MV-4-11 (cell line): ENCODE results near the gene NEMP2.

Experiments used
- DNase-seq: peaks from one replicate; lab custom pipeline; 2025; lab: John Stamatoyannopoulos, UW

NEMP2 gene, protein sequence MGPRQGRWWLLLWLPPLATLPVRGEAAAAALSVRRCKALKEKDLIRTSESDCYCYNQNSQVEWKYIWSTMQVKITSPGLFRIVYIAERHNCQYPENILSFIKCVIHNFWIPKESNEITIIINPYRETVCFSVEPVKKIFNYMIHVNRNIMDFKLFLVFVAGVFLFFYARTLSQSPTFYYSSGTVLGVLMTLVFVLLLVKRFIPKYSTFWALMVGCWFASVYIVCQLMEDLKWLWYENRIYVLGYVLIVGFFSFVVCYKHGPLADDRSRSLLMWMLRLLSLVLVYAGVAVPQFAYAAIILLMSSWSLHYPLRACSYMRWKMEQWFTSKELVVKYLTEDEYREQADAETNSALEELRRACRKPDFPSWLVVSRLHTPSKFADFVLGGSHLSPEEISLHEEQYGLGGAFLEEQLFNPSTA

DNA sequence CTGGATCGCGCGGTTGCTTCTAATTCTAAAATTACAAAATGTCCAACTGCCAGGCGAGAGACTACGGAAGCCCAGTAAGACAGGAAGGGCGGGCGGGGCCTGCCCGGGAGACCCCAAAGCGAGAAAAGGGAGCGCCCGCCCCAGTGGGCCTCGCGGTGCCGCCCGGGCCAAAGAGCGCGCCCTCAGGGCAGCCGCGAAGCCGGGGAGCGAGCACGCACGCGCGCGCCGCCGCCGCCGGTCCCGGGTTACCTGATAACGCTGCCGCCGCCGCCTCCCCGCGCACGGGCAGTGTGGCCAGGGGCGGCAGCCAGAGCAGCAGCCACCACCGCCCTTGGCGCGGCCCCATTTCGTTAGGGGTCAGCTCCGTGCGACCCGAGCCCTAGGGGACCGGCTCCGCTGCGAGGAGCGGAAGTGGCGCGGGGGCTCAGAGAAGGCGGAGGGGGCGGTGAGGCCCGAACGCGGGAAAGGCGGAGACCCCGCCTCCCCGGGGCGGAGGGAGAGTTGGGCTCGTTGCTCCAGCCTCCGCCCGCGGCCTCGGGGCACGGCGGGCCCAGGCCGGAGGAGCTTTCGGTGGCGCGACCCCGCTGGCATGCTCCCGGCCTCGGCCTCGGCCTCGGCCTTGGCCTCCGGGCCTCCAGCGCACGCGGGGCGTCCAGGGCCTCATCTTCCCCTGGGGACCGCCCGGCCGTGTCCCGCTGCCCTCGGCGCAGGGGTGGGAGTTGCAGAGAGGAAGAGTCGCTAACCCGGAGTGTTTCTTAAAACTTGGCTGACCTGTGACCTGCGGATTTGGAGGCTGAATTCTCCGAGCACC is at the start of gene NEMP2:
TSS of gene NEMP2 (minus strand) at position 413 of the 811 bp plus-strand sequence. CDS start at position 346, 67 bp downstream.
- DNase-seq: peak; percentile 46

DNA sequence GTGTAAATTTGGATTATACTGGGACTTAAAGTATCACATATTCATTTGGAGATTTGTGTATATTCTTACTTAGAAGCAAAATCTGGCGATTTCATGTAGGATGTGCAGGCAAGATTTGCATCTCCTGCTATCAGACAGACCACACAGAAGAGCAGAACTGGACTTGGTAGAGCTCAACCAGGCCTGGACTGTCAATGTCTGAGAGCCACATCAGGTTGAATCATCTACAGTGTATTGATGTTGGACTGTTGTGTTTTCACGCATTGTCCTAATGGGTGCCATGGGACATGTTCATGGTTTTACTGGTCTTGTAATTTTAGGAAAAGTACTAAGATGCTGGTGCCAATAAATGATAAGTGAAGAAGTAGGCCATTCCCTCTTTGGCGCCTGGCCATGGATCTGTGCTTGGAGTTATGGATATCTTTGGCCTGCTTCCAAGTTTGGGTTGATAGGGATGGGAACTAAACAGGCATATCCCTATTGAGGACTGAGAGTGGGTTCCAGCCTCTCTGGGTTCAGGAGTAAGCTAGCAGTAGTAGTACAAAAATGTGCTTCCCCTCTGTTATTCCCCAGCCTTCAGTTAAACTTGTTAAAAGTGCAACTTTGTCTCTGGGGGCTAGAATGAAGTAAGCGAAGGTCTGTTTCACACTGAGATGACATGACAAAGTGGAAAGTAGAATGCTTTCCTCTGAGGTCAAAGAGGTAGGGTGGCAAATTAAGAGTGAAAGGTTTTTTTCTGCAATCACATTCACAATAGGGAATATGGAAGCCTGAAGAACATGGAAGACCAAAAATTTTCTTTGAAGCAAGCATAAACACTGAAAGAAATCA is 49.2 kb upstream of the NEMP2 start:
- no peak for DNase-seq

DNA sequence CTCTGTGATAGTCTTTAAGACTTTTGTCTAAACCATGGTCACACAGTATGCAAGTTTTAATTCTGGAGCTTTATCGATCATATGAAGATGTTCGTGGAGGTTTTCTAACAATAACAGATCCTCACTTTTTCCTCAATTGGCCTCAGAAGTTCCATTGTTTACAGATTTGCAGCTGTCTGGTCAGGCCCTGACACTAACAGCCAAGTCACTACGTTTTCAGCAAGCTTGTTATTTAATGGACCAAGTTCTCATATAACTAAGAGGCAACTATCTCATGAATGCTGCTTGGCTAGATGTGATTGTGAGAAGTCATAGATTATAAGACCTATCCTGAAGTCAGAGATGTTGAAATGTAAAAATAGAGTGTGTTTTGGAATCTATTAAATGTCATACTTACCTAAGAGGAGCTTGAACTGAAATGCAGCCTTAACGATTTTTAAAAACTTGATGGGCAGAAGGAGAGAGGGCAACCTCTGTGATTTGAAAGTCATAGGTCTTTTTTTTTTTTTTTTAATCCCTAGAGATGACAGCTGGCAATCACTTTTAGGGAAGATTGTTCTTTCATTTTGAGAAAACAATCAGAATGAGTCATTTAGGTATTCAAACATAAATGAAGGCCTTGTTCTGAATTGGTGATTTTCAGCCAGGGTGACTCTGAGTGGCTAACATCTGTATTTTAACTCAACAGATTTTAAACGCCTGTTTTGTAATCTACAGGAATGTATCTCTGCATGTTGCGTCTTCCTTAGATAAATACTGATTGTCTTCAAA is 48.4 kb upstream of the NEMP2 start:
- no peak for DNase-seq

DNA sequence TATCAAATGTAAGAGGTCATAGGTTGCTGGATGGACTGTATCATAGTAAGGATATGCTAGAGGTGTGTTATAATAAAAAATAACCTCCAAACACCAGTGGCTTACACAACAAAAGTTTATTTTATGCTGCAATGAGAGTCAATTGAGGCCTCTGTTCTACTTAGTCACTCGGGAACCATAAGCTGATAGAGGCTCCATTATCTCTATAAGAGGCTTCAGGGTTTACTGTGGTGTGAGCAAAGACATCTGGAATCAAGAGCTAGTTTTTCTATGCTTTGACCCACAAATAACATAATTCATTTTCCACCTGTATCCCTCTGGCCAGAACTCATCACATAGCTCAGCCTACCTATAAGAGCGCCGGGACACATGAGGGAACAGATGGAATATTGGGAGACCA is 47.5 kb upstream of the NEMP2 start:
- DNase-seq: no peak

DNA sequence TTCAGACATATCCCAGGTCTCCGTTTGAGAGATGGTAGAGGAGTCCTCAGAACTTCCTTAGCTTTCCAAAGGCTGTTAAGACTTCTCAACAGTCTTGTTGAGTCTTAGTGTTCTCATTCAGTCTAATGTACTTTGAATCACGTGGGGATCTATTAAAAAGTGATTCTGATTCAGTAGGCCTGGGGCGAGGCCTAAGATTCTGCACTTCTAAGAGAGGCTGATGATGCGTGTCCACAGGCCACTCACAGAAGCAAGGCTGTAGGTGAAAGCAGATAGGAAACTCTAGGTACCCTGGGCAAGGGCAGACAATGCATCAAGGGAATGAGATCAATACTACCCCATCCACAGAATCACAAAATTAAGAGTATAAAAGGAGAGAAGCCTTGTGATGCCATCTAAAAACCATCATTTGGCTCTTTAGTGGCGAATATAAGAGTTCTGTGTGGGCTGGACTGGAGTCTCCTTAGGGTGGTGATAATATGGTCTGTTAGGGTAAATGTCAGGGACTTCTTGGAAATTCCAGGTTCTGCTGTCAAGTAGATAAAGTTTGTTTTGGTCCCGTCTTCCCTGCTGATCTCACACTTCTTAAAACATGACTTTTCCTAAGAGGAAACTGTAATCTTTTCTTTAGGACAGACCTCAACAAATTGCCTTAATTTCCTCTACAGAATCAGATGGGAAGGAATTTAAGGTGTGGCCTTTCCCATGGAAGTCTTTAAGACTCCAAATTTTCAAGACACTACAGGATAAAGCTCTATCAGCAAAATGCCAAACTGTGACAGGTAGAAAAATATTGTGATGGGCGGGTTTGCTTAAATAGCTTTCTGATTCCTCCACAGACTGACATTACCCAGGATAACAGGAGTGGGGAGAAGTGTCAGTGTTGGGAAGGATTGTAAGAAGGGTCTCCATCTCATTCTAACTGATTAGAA is 45.7 kb upstream of the NEMP2 start:
- DNase-seq: no peak

DNA sequence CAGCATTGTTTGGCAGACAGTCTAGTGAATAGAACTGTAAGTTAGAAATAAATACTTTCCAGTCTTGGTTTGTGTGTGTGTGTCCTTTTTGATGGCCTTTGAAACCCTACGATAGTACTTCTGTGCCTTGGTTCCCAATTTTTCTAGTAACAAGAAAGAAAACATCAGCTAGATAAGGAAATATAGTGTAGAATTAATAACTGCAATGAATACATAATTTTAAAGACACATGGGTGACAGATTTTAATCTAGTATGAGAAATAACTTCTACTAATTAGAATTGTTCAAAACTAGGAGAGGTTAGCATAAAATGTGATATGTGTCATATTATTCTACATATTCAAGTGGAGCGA is 44.5 kb upstream of the NEMP2 start:
- DNase-seq: no peak

DNA sequence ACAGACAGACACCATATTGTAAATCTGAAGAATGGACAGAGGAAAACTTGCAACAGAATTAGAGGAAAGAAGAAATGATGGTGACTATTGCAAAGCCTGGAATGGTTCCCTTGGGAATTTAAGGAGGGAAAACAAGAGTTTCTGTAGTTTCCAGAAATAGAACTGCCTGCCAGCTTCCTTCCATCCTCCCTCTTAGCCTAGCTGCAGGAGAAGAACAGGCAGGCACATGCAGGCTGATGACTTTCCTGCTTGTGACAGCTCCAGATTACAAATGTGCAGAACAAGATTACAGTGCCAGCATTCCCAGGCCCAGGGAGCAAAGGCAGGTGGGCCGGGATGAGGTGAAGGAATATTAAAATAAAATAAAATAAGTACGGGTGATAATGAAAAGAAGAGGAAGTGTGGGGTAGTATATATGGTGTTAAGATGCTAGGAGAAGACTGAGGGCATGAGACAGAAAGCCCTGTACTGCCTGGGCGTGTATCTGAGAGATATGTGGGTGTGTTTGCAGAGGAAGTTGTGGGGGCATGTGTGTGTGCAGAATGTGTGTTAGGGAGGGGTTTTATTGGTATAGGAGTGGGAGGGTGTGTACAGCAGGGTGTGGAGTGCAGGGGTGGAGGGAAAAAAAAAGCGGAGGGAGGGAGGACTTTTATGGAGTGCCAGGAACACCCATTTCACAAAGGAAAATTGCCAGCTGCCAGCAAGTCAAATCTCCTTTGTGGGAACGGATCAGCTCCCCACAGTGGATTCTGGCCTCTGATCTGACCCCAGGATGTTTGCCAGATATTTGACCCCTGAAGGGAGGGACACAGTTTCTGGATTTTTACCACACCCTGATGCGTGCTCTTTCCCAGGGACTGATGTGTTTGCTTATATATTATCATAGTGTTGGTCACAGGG is 43.9 kb upstream of the NEMP2 start:
- peak; percentile 17 for DNase-seq

DNA sequence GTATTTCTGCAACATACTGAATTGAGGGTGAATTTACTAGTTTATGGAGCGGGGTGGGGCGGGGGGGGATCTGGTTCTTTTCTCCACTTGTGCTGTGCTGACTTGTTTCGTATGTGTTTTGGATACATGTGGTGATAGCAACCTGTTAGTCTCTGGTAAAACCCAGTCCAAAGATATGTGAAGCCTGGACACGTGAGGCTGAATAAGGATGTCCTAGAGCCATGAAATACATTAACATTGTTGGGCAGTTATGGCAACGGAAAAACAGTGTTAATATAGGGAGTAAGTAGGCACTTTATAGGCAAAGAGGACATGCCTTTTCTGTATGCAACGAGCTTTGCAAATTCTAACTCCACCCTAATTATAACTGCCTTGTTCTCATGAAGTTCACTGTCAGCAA is 42.1 kb upstream of the NEMP2 start:
- no peak for DNase-seq

DNA sequence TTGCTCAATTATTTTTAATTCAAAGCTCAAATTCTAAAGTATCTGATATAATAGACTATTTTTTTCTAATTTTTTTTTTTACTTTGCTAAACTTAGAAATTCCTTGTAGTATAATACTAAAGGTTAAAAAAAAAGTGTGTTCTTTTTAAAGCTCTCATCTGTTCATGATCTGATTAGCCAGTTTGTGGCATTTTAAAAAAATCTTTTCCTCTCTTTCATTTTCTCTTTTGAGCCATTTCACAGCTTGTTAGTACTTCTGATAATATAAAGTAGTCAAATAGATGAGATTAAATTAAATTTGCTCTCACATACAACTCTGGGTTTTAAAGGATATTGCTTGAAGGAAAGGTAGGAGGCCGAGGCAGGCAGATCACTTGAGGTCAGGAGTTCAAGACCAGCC is 40.7 kb upstream of the NEMP2 start:
- DNase-seq: no peak

DNA sequence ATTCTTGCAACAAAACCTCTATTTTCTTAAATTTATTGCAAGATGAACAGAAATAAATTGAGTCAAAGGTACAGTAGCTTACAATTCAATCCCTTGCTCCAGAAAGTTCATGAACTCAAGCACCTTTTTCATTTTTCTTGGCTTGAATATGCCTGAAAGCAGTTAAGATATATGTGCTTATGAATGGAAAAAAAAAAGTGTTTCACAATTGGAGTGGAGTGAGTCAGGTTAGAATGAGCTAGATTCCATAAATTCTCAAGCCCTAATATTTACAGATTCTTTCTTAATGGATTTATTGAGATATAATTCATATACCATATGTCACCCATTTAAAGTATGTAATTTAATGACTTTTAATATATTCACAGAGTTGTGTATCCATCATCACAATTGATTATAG is 39.6 kb upstream of the NEMP2 start:
- DNase-seq: no peak

DNA sequence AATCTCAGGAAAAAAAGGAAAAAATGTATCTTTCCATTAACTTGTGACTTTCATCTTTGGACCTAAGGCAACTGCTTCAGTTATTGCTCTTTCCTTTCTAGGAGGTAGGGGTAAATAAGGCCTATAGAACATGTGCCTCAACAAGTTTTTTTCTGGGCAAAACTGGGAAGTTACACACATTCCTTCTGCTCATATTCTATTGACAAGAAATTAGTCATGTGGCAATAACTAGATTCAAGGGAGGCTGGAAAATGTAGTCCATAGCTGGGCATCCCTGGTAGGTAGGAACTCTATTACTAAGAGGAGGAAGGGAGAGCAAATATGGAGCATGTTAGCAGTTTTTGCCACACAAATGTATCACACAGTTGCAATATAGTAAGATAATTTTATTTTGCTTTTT is 37.7 kb upstream of the NEMP2 start:
- no peak for DNase-seq

DNA sequence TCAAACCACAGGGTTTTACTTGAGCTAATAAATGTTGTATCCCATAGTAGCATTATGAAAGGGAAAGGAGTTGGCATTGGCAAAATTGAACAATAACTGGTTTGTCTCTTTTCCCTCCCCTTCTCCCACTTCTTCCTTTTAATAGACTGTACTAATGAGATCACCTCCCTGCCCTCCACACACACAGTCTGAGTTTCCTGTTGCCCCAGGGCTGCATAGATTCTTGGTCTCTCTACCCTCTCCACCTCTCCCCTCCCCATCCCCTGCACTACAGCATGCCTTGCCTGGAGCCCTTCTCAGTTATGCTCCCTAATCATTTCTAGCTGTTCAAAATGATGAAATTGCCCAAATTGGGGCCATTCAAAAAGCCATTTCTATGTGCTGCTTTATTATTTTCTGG is 37.2 kb upstream of the NEMP2 start:
- DNase-seq: no peak

DNA sequence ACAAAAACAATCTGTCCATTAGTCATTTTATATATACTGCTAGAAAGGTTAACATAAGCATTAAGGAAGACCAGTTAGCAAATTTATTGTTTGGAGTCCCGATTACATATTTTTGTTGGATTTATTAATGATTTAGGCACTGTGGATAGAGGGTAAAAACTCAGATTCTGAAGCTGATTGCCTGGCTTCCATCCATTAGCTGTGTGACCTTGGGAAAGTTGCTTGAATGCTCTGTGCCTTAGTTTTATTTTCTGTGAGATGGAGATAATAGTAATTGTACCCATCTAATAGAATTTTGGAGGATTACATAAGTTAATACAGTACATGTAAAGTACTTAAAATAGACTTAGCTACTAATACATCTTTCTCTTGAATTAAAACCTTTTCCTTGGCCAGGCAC is 36.3 kb upstream of the NEMP2 start:
- DNase-seq: no peak

DNA sequence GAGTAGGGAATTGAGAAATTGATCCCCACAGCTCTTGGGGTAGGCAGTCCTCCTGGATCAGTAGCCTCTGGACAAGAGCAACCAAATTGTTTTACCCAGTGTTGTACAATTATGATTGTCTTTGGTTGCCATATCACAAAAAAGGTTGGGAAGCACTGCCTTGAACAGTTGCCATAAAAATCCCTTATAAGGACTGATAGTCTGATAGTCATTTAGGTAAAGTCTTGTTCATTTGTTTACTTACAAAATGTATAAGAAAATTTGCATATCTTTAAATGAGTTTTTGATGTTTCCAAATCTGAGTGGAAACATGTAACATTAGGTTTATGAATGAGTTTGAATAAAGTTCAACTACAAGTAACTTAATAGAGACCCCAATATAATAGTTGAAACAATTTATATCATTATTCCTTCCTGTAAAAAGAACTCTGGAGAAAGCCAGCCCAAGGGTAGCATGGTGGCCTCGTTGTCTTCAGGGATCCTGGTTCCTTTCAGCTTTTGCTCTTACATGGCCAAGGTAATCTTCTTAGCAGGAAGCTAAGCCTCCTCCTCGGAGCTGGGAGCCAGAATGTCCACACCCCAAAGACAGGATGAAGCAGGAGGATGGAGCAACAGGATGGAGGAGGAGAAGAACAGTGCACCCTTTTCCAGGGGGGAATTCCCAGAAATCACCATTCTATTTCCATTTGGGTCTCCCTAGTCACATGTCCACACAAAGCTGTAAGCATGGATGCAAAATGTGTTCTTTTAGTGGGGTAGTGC is 35.7 kb upstream of the NEMP2 start:
- DNase-seq: no peak

DNA sequence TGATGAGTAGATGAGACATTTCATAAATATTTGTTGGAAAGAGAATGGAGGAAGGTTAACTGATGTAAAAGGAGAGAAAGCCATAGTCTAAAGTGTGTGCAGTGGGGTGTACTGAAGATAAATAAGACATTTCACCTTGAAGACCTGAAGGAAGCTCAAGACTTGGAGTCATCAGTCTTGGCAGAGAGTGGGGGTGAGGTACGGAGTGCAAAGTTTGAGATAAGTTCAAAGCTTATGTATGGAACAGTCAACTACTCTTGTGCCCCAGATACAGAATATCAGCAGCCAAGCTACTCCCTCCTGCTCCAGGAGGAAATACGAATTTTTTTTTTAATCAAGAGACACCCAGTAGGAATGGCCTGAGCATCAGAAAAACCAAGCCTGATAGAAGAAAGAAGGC is 30.3 kb upstream of the NEMP2 start:
- DNase-seq: no peak

DNA sequence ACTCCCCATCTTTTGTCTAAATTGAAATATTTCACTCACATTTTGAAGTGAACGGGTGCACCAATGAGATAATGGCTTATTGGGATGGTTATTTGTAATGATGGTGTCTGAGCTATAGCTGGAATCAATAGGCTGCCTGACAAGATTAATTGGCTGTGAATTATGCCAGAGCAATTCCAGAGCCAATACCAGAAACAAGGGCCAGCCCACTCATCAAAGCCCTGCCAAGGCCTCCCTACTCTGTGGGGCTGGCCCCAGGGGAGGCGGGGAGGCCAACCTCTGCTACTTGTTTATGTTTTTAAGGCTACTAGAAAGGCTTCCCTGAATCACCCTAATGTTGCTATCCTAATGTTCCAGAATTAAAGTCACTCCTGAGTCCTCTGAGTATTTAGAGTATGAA is 29.1 kb upstream of the NEMP2 start:
- no peak for DNase-seq

DNA sequence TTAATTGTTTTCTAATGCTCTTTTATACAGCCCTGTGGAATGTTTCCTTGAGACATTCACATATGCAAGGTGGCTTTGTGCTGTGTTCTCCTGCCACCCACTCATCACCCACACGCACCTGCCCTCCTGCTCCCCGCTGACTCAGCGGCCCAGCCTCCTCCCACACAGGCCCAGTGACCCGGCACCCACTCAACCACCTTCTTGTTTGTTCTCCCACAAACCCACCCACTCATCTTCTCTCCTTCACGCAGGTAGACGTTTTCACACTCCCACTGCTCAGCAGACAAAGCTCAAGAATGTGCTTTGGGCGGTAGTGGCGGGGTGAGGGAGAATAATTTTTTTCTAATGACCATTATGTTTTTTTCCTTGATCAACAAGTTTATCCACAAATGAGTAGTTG is 28.6 kb upstream of the NEMP2 start:
- DNase-seq: no peak

DNA sequence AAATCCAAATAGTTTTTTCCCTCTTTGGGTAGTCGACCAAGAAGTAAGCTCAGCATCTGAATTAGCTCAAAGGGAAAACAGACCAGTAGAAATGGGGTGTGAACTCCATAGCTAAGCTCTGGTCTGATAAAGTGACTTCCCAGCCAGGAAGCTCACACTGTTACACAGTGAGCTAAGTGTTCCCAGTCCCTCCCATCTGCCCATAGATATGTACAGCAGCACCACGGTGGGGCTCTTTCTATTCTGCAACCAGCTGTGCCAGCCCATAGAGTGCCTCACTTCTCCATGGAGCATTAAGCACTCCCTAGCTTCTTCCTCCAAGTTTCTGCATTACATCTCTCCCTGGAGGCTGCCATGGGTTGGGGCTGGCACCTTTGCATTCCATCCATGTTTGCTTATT is 27.6 kb upstream of the NEMP2 start:
- no peak for DNase-seq

DNA sequence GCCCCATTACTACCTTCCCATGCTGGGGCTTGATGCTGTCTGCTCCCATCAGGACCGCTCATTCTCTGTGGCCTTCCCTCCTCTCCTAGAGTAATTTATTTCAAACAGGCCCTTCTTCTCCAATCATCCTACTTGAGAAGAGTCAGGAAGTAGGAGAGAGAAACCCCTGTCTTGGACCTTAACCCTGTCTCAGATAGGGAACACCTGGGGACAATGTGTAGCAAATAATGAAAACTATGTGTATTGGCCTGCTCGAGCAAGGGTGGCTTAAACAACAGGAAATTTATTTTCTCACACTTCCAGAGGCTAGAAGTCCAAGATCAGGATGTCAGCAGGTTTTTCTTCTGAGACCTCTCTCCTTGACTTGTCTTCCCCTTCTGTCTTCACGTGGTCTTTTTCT is 26.6 kb upstream of the NEMP2 start:
- no peak for DNase-seq
